Activated CD4-positive, alpha-beta T cell treated with anti-CD3 and anti-CD28 coated beads for 4 hours (primary cell): ENCODE measurements around the gene DHDH.

Experiments used
- DNase-seq, 2 donors: peaks; one replicate each; pipeline ENCODE4 v3.0.0-alpha.2; 2020

The DHDH gene

DNA sequence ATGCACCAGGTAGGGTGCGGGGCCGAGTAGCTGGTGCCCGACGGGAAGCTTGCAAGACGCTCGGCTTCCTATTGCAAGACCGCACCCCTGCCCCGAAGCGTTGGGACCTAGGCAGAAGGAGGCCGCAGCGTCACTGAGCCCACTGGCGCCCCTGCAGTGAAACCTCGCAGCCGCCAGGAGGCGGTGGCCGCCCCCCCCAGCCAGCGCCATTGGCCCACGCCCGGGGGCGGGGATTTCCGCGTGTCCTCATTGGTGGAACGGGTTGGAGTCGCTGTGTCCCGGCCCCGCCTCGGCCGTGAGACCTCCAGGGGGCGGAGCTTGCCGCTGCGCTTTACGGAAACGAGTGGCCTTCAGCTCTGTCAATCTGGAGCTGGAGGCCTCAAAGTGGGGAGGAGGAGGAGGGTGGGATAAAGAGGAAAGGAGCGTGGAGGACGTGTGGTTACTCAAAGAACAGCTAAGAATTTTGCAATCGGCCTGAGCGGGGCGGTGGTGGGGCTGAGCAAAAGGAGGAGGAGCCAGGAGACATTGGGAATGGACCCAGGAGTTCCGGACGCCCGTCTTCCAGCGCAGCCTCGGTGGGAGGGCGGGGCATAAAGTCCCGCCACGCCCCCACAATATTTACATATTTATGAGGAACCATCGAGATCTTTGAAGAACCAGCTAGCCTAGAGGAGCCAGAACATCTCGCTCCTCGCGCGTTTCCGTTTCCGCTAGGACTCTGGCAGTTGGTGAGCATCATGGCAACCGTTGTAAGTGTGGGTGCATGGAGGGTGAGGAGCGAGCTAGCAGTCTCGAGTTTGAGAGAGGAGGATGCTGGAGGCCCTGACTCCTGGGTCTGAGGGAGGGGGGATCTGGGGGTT, 59.9 kb downstream of the DHDH start, which contains the start of the genes GYS1 and RUVBL2:
GYS1 (minus strand) TSS at position 135 of the 860 bp plus-strand sequence. CDS start 197 bp downstream, outside the sequence.
RUVBL2 (plus strand) TSS at position 713 of the 860 bp plus-strand sequence; CDS start at position 738, 25 bp downstream.
- peak; percentile 99 to 100 for DNase-seq

DNA sequence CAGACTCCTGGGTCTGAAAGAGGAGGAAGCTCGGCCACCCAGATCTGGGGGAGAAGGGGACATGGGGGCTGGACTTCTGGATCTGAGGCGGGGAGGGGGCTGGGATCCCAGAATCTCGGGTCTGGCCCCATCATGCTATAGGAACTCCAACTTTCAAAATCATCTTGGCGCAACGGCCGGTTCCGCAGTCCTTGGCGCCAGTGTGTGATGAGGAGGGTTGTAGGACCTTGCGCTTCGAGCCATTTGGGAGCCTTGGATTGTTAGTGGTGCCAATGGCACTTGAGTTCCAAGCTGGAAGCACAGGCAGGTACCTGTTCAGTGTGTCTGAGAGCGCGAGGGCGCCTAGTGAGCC, 60.5 kb downstream of the DHDH start:
- DNase-seq: no peak
